HepG2 (cell line): ENCODE results near the gene NVL. TPM values are rescaled to one million over a fixed set of nuclear protein-coding genes. Genes with fewer than 3 reads are reported as not detected.

Experiments
- AKNA ChIP-seq: sonication (generic); formaldehyde crosslinking; IDR thresholded peaks from 2 replicates; pipeline ENCODE4 v1.4.0; 2020; ENCODE audit warnings: missing genetic modification reagents, borderline replicate concordance
- BRF2 ChIP-seq: sonication (generic); formaldehyde crosslinking; IDR thresholded peaks from 2 replicates; pipeline ENCODE4 v1.8.1; 2022; ENCODE audit warnings: mild to moderate bottlenecking, missing genetic modification reagents
- FOXA3 ChIP-seq: IDR thresholded peaks from 2 replicates; pipeline ENCODE4 v1.6.1; 2016; ENCODE audit warnings: missing genetic modification reagents, missing compliant biosample characterization
- HES4 ChIP-seq: sonication (generic); formaldehyde crosslinking; IDR thresholded peaks from 2 replicates; pipeline ENCODE4 v1.9.0; 2021; ENCODE audit warnings: mild to moderate bottlenecking, missing genetic modification reagents, borderline replicate concordance
- KMT2A ChIP-seq: sonication (generic); formaldehyde crosslinking; IDR thresholded peaks from 2 replicates; pipeline ENCODE4 v1.4.0; 2020; ENCODE audit warnings: missing genetic modification reagents
- MLXIP ChIP-seq: sonication (generic); formaldehyde crosslinking; IDR thresholded peaks from 2 replicates; pipeline ENCODE4 v1.9.0; 2021; ENCODE audit warnings: missing genetic modification reagents, borderline replicate concordance
- RCOR2 ChIP-seq: IDR thresholded peaks from 2 replicates; pipeline ENCODE4 v1.6.1; 2016; ENCODE audit warnings: missing biosample characterization, missing genetic modification reagents
- SATB2 ChIP-seq: sonication (generic); formaldehyde crosslinking; IDR thresholded peaks from 2 replicates; pipeline ENCODE4 v1.5.0; 2020; ENCODE audit warnings: missing genetic modification reagents
- SMAD3 ChIP-seq: sonication (generic); formaldehyde crosslinking; IDR thresholded peaks from 2 replicates; pipeline ENCODE4 v1.4.0; 2020; ENCODE audit warnings: missing genetic modification reagents
- SNAI1 ChIP-seq: sonication (generic); formaldehyde crosslinking; IDR thresholded peaks from 2 replicates; pipeline ENCODE4 v1.5.0; 2020; ENCODE audit warnings: mild to moderate bottlenecking, missing genetic modification reagents, borderline replicate concordance
- SP5 ChIP-seq: IDR thresholded peaks from 2 replicates; pipeline ENCODE4 v1.6.1; 2016; ENCODE audit warnings: low read depth, borderline replicate concordance
- TEF ChIP-seq: sonication (generic); formaldehyde crosslinking; IDR thresholded peaks from 2 replicates; pipeline ENCODE4 v1.5.0; 2020; ENCODE audit warnings: missing genetic modification reagents
- ZFP62 ChIP-seq: sonication (generic); formaldehyde crosslinking; IDR thresholded peaks from 2 replicates; pipeline ENCODE4 v1.4.0; 2020; ENCODE audit warnings: missing genetic modification reagents
- ZNF446 ChIP-seq: sonication (generic); formaldehyde crosslinking; IDR thresholded peaks from 2 replicates; pipeline ENCODE4 v1.5.0; 2020; ENCODE audit warnings: mild to moderate bottlenecking, missing genetic modification reagents
- ZNF644 ChIP-seq: IDR thresholded peaks from 2 replicates; pipeline ENCODE4 v1.6.1; 2016; ENCODE audit warnings: low read depth
- ZNF83 ChIP-seq: sonication (generic); formaldehyde crosslinking; IDR thresholded peaks from 2 replicates; pipeline ENCODE4 v1.4.0; 2020; ENCODE audit warnings: missing genetic modification reagents, mild to moderate bottlenecking, borderline replicate concordance
- ZSCAN21 ChIP-seq: sonication (generic); formaldehyde crosslinking; IDR thresholded peaks from 2 replicates; pipeline ENCODE4 v1.8.0; 2022; ENCODE audit warnings: mild to moderate bottlenecking, missing genetic modification reagents, moderate library complexity, borderline replicate concordance
- polyA plus RNA-seq, 8 experiments: library from polyadenylated mRNA; depleted of rRNA in 3 of 8; stranded (reverse) in 7 of 8; unstranded in 1 of 8; fragments of >200 nt; fragmentation: Illumina TruSeq in 4 of 8; extraction: Trizol in 4 of 8; gene quantifications; 2 replicates each; pipeline versions ENCODE4 v1.2.1 to v1.2.3, GENCODE V29; 2011 to 2016; ENCODE audit warnings: low read depth in 4 of 8, missing spikeins in 1 of 8, mixed read lengths in 1 of 8; ENCODE audit not compliant: insufficient read depth in 1 of 8
- total RNA-seq, 5 experiments: library from RNA; depleted of rRNA; stranded (reverse); fragments of >200 nt; fragmentation: Illumina TruSeq; extraction: Trizol; gene quantifications; 2 replicates each; pipeline ENCODE4 v1.2.3, GENCODE V29; 2016; ENCODE audit warnings: low read depth in 1 of 5

Gene NVL
- total and polyA plus RNA-seq, 2 of the 13 experiments (the other 11 are each of a cell fraction or from before 2014, with no cell fraction given), result 8.3 to 21.0 TPM

GRCh38 chr1:224182866-224183590 lies 146.9 kb downstream of the NVL start, which contains the start of gene DEGS1 (continued):
- no peak for TF ChIP-seq TEF (CRISPR knock-in tag)
- 0 out of 2 replicates have a peak, but pooled peaks have one; percentile 26 for TF ChIP-seq RCOR2
- no peak for TF ChIP-seq SMAD3 (CRISPR knock-in tag)
- TF ChIP-seq AKNA, result no peak
- TF ChIP-seq ZNF644 (CRISPR knock-in tag), result no peak
- TF ChIP-seq ZSCAN21 (CRISPR knock-in tag), result peak; percentile 55; the same call in 1 of the 2 replicates
- TF ChIP-seq SP5, result 0 out of 2 replicates have a peak, but pooled peaks have one; percentile 19
- TF ChIP-seq SNAI1 (CRISPR knock-in tag), result 0 out of 2 replicates have a peak, but pooled peaks have one; percentile 27
- no peak for TF ChIP-seq SATB2 (CRISPR knock-in tag)
- TF ChIP-seq KMT2A, result peak; percentile 67; the same call in 1 of the 2 replicates
- no peak for TF ChIP-seq ZFP62 (CRISPR knock-in tag)
- TF ChIP-seq HES4 (CRISPR knock-in tag), result no peak
- TF ChIP-seq MLXIP (CRISPR knock-in tag), result no peak
- 0 out of 2 replicates have a peak, but pooled peaks have one; percentile 7 for TF ChIP-seq ZNF446
- TF ChIP-seq ZNF83 (CRISPR knock-in tag), result peak; percentile 27; the same call in 1 of the 2 replicates
- TF ChIP-seq BRF2 (CRISPR knock-in tag), result peak; percentile 83; the same call in 1 of the 2 replicates
- TF ChIP-seq FOXA3, result peak; percentile 20; the same call in 1 of the 2 replicates
